NAMALWA (cell line): ENCODE results near the gene MAX.

Experiments used
- DNase-seq: peaks from one replicate; pipeline ENCODE4 v3.0.0-alpha.2; 2015; ENCODE audit warnings: low spot score

MAX gene

DNA sequence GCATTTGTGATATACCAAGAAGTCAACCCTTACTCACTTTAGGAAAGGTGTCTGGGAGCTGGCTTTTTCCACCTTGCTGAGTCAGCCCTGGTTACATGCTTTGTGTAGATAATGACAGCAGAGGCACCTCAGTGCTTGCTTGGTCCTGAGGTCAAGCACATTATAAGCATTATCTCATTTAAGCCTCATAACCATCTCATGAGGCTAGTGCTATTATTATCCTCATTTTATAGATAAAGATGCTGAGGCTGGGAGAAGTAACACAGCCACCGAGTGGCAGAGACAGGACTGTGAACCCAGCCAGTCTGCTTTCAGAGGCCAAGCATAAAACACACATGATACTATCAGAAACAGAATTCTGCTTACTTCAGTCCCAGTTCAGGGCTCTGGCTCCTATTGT lies 29.4 kb downstream of the MAX start:
- no peak for DNase-seq

GRCh38 chr14:65072256-65072655 lies 30.1 kb downstream of the MAX start:
- DNase-seq: no peak

DNA sequence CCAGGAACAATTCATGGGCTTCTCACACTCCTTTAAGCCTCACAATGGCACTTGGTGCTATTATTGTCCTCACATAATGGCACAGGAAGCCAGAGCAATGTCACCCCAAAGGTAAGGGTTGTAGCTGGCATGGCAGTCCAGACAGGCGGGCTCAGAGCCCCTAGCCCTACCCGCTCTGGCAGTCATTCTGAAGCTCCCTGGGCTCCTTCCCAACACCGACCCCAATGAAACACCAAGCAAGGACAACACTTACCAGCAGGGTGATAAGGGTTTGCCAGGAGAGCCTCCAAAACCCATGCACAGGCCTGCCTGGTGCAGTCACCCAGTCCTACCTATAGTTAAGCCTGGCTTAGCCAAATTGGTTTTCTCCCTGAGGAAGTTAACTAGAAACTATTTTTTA lies 30.8 kb downstream of the MAX start:
- DNase-seq: no peak

GRCh38 chr14:65070471-65070976 lies 31.8 kb downstream of the MAX start:
- peak; percentile 13 for DNase-seq

DNA sequence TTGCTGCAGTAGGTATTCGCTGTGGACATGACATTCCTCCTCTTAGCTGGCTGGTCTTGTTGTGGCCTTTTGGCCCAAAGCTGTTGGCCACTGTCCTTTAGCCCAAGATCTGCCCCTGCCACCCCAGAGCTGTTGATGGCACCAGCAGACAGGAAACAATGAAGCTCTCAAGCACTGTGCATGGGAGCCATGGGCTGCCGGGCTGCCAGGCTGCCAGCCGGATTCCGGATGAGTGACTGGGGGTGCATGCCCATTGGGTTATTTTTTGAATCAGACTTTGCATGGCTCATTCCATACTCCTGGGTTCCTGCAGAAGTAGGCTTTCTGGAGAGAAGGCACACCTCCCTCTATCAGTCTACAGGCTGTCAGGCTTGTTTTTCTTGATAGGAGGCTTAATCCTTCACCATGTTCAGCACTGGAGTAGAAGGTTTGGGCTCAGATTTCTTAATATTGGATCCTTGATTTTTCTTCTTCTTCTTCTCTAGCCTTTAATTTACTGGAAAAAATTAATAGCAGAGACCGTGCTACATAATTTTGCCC lies 32.4 kb downstream of the MAX start:
- no peak for DNase-seq

- no peak for DNase-seq
These were observed 36.6 kb downstream of the MAX start for GRCh38 chr14:65065719-65066118.

DNA sequence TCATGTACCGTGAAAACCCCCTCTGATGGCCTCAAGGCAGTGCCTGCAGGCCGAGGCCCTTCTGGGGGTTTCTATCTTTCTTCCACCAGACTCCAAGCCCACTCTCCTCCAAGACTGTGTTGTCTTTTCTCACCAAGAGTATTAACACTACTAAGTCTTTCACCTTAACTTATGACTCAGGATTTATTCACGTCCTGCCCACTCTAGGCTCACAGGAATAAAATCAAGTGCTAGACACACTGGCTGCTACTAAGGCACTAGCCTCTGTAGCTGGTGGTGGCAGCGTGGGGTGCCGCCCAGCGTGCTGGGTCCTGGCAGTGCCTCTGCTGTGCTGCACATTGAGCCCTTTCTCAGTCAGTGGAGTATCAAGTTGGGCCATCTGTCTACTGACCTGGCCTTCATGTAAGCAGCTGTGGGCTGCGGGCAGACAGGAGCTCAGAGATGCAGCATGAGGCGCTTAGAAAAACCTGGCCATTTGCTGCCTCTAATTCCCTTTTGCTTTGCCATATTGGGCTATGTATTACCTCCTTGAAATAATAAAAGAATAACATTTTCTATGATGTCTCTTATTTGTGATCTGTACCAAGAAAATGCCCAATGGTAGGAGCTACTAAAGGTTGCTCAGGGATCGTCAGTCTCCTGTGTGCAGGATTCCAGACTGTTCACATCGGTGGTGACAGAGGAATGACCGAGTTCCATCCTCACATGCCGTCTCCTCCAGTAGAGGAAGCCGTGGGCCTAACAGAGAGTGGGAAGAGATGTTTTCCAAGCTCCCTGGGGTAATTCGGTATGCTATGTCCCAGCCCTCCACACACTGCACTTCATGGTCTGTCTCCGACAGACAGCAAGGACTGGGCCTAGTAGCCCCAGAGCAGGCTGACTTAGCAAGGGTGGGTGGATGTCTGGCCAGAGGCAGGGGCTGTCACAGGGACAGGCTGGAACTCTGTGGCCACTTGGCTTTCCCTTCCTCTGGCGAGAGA lies 39.9 kb downstream of the MAX start:
- no peak for DNase-seq

DNA sequence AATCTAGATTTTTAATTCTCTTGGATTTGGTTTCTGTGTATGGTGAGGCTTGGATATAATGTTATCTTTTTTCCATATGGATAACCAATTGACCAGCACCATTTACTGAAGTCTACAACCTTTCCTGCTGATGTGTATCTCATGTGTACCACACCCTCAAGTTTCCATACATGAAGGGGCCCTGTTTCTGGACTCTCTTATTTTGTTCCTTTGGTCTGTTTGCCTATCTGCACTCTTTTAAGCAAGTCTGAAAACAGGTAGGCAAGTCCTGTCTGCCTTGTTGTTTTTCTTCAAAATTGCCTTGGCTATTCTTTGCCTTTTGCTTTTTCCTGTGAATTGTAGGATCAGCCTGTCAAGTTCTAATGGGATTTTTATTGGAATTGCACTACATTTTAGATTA lies 44.6 kb downstream of the MAX start:
- DNase-seq: no peak

GRCh38 chr14:65054471-65055085 lies 47.7 kb downstream of the MAX start:
- no peak for DNase-seq

DNA sequence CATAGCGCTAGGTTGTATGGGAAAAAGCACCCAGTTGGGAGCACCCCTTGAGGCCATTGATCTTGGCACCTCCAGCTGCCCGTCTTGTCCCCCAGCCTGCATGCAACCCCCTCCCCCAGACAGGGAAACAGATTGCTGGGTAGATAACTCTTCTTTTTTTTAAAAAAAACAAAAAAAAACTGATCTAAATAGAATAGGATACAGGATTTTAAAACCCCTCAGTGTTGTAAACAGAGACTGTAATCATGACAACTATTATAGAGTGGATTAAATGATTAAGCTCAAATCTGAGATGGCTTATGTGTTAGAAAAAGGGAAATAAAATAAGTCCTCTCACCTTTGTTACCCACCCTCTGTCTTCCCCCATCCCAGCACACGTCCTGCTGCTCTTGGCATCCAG lies 48.9 kb downstream of the MAX start:
- DNase-seq: no peak

GRCh38 chr14:65052832-65053231 lies 49.5 kb downstream of the MAX start:
- DNase-seq: no peak

DNA sequence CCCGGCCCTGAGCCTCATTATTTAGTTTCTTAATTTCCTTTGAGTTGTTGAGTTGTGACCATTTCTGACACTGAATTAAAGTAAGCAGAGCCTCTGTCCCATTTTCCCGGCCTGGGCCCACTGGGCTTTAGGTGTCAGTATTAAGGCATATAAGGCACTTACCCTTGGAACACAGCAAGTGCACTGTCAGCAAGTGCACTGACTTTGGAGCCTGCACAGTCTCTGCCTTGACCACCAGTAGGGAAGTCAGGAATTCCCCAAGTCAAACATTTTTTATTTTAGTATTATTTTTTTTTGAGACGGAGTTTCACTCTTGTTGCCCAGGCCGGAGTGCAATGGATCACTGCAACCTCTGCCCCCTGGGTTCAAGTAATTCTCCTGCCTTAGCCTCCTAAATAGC lies 56.6 kb downstream of the MAX start:
- no peak for DNase-seq

DNA sequence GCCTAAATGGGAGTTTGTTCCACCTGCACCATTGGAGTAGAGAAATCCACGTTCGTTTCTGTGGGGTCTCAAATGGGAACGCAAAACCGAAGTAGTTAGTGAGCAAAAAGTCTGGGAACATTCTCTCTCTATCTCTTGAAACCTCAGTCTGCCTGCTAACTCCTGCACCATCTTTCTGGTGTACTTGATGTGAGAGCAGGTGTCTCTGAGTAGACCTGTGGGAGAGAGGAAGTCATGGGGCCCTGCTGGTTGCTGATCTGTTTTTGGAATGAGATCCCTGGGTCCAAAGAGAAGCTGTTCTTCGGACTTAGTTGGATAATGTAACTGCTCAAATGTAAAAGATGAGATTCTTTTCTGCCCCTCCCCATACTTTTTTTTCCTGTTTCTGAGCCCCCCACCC lies 57.3 kb downstream of the MAX start:
- DNase-seq: no peak

DNA sequence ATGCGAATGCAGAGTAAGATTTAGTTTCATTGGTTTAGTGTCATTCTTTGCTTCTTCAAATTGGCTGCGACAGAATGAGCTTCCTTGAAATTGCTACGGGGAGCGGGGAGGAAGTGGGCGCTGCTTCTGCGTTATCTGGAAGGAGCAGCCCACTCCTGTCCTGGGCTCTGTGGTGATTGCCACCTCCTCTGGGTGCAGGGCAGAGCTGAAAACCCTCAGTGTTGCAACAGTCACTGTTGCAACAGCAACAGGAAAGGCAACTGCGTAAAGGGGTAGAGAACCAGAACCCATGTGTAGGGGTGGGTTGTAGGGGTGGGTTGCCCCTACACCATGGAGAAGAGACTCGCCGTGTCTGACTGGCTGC lies 57.7 kb downstream of the MAX start:
- no peak for DNase-seq

DNA sequence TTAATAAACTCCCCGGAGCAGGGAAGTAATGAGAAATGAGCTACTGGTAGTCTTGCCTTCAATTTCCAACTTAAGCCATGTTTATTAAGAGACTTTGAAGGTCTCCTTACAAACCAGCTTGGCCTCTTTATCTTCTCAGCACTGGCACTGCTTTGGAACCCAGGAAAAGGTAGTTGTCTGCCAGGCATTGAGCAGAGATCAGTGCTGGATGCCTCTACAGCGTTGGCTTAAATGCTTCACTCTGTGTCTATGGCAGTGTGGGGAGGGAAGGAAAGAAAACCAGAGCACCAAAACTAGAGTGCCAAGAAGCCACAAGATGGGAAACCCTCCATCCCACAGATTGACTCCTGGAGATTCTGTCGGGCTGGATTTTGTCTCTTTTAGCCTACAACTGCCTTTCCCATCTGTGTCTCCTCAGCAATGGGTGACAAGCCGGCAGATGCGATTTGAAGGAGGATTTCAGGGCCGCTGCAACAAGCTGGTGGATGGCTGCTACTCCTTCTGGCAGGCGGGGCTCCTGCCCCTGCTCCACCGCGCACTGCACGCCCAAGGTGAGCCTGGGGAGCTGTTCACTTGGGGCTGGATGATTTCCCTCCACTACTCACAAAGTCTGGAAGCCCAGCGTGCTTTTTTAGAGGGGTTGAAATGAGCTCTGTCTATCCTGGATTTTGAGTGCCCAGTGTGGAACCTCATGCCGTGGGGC lies 58.3 kb downstream of the MAX start:
- DNase-seq: no peak

- no peak for DNase-seq
These were observed 59.5 kb downstream of the MAX start for GRCh38 chr14:65042731-65043372.

DNA sequence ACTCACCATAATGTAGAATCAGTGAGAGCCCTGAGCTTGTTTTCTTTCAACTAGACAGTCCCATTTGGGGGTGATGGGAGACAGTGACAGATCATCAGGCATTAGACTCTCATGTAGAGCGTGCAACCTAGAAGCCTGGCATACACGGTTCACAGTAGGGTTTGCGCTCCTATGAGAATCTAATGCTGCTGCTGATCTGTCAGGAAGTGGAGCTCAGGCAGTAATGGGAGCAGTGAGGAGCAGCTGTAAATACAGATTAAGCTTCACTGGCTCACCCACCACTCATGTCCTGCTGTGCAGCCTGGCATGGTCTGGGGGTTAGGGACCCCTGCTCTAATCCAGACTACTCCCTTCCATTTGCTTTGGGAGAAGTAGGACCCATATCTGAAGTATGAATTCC lies 60.0 kb downstream of the MAX start:
- DNase-seq: no peak

DNA sequence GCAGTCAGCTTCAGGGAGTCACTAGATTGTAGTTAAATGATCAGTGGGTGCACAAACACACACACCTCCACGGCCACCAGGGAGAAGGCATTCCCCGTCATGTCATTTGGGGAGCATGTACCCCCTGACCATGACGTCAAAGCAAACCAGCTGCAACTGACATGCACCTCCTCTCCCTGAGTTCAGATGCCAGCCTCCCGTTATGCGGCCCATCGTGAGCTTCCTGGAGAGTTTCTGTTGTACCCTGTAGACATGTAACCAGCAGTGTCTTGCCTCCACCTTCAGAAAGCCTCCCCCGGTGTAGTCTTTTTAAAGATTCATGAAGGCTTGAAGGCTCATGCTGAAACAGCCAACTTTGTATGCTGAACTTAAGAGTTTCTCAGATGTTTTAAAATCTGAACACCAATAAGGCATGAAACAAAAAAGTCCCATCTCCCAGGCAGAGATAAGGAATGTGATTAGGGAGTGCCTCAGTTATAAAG lies 60.8 kb downstream of the MAX start:
- DNase-seq: no peak

GRCh38 chr14:65040666-65041433 lies 61.5 kb downstream of the MAX start:
- no peak for DNase-seq

- DNase-seq: no peak
These were observed 63.4 kb downstream of the MAX start for GRCh38 chr14:65038966-65039365.

- DNase-seq: no peak
These were observed 67.3 kb downstream of the MAX start for GRCh38 chr14:65035049-65035448.
